Left ventricle myocardium inferior (tissue), 1 donor: ENCODE data around the gene ATP6V0E2. TPM values are rescaled to one million over a fixed set of nuclear protein-coding genes. Genes with fewer than 3 reads are reported as not detected.
"Not testable (repeated sequence)": the region's sequence is repeated elsewhere in the genome, so short reads cannot be mapped to it uniquely, and the experiment has no call there.

Experiments used
- DNase-seq: peaks from one replicate; pipeline ENCODE4 v3.0.0-alpha.2; 2020
- H3K27ac ChIP-seq: fragments of 200-600 bp; replicated peaks from 2 replicates; pipeline ENCODE4 v1.8.0; 2021
- H3K27me3 ChIP-seq: fragments of 200-600 bp; 2 replicates; pipeline ENCODE4 v1.8.0; 2021; ENCODE audit warnings: low read depth
- H3K36me3 ChIP-seq: fragments of 200-600 bp; 2 replicates; pipeline ENCODE4 v1.8.0; 2021
- H3K4me1 ChIP-seq: fragments of 200-600 bp; 2 replicates; pipeline ENCODE4 v1.8.0; 2021
- H3K4me3 ChIP-seq: fragments of 200-600 bp; 2 replicates; pipeline ENCODE4 v1.8.0; 2021; ENCODE audit warnings: mild to moderate bottlenecking, moderate library complexity
- H3K9me3 ChIP-seq: fragments of 200-600 bp; replicated peaks from 2 replicates; pipeline ENCODE4 v1.8.0; 2021
- CTCF ChIP-seq: fragments of 200-600 bp; IDR thresholded peaks from 2 replicates; pipeline ENCODE4 v1.8.0; 2021; ENCODE audit warnings: antibody characterized with exemption, mild to moderate bottlenecking, borderline replicate concordance
- intact Hi-C: fragments of 100-400 bp; cut with micrococcal nuclease; formaldehyde crosslinking; loops from one replicate; pipeline ENCODE4 v1.11.0; 2022
- total RNA-seq: library from RNA; stranded (reverse); fragmentation: NEBNext Ultra II Directional; extraction: Animal tissue kit (Norgen Biotek cat#: 25700); gene quantifications from one replicate; pipeline ENCODE4 v1.2.1, GENCODE V29; 2021
- donor health status: DM: no; HTN: yes; CAD: no; lungs with severe emphysema.

The ATP6V0E2 gene
- total RNA-seq, 1 donor from 2014 or later = 120 TPM

- H3K4me1 ChIP-seq = peaks cover 60% of the 10 kb centered on the region
- DNase-seq = no peak
- H3K27ac ChIP-seq = peak overlapping the region; percentile 77
- H3K36me3 ChIP-seq = no peaks in the 10 kb centered on the region
- no peak for TF ChIP-seq CTCF
- no peaks in the 10 kb centered on the region for H3K9me3 ChIP-seq
- intact Hi-C loops = no loop called here
- H3K27me3 ChIP-seq = no peaks in the 10 kb centered on the region
- H3K4me3 ChIP-seq = no peak overlapping the region
These were observed 11.6 kb downstream of the ATP6V0E2 start for GRCh38 chr7:149885191-149886017.

GRCh38 chr7:149886018-149886415 is 12.2 kb downstream of the ATP6V0E2 start:
- H3K4me3 ChIP-seq = no peak overlapping the region
- DNase-seq = no peak
- no peaks in the 10 kb centered on the region for H3K9me3 ChIP-seq
- TF ChIP-seq CTCF = no peak
- peak overlapping the region; percentile 77 for H3K27ac ChIP-seq
- intact Hi-C loops = no loop called here
- no peaks in the 10 kb centered on the region for H3K36me3 ChIP-seq
- no peaks in the 10 kb centered on the region for H3K27me3 ChIP-seq
- H3K4me1 ChIP-seq = peaks cover 54% of the 10 kb centered on the region

GRCh38 chr7:149887311-149887710 is 13.5 kb downstream of the ATP6V0E2 start:
- no peaks in the 10 kb centered on the region for H3K27me3 ChIP-seq
- peaks cover 41% of the 10 kb centered on the region for H3K4me1 ChIP-seq
- DNase-seq = no peak
- intact Hi-C loops = no loop called here
- no peaks in the 10 kb centered on the region for H3K36me3 ChIP-seq
- H3K9me3 ChIP-seq = no peaks in the 10 kb centered on the region
- H3K4me3 ChIP-seq = no peak overlapping the region
- no peak overlapping the region for H3K27ac ChIP-seq
- no peak for TF ChIP-seq CTCF

GRCh38 chr7:149890715-149891114 is 16.9 kb downstream of the ATP6V0E2 start:
- DNase-seq, H3K36me3 ChIP-seq, H3K9me3 ChIP-seq, H3K4me1 ChIP-seq, H3K27ac ChIP-seq, H3K4me3 ChIP-seq, H3K27me3 ChIP-seq, intact Hi-C loops: not testable (repeated sequence)

- H3K27ac ChIP-seq, intact Hi-C loops: not testable (repeated sequence)
These were observed 21.2 kb downstream of the ATP6V0E2 start for GRCh38 chr7:149894957-149895356.

GRCh38 chr7:149907776-149908376 is 34.1 kb downstream of the ATP6V0E2 start:
- H3K36me3 ChIP-seq, H3K4me3 ChIP-seq, DNase-seq, intact Hi-C loops, H3K27ac ChIP-seq, H3K4me1 ChIP-seq, H3K9me3 ChIP-seq, H3K27me3 ChIP-seq: not testable (repeated sequence)

More at GRCh38 chr7:149894957-149895356, 21.2 kb downstream of the ATP6V0E2 start:
- DNase-seq, H3K36me3 ChIP-seq, H3K4me1 ChIP-seq, H3K27me3 ChIP-seq, H3K9me3 ChIP-seq, H3K4me3 ChIP-seq: not testable (repeated sequence)

- H3K36me3 ChIP-seq, H3K27me3 ChIP-seq, H3K4me3 ChIP-seq, DNase-seq, H3K4me1 ChIP-seq, H3K9me3 ChIP-seq, intact Hi-C loops, H3K27ac ChIP-seq: not testable (repeated sequence)
These were observed 36.5 kb downstream of the ATP6V0E2 start for GRCh38 chr7:149910219-149910618.

GRCh38 chr7:149912126-149912525 is 38.4 kb downstream of the ATP6V0E2 start:
- DNase-seq, H3K9me3 ChIP-seq, H3K27me3 ChIP-seq, H3K4me1 ChIP-seq, H3K27ac ChIP-seq, H3K36me3 ChIP-seq, H3K4me3 ChIP-seq, intact Hi-C loops: not testable (repeated sequence)

- H3K4me1 ChIP-seq, intact Hi-C loops, H3K27me3 ChIP-seq, H3K9me3 ChIP-seq, H3K36me3 ChIP-seq, H3K27ac ChIP-seq, H3K4me3 ChIP-seq, DNase-seq: not testable (repeated sequence)
These were observed 52.6 kb downstream of the ATP6V0E2 start for GRCh38 chr7:149926414-149926813.
